ENCODE measurements around the gene MECP2.

DNA sequence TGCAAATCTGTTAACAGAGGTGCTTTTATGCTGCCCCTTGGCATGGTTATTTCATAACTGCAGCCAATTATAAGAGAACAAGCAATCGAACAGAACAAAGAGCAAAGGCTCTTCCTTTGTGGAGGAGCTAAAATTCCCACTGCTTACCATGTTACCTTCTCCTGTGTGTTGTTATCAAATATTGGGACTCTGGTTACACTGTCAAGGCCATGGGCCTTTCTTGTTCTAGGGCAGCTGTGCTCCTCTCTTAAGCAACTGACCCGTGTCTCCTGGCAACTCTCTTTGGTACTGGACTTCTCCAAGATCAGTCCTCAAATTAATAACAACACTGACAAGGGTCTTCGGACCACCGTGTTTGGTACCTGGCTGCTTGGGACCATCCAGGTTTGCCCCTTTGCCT lies 34.4 kb upstream of the MECP2 start:
- TF ChIP-seq CTCF (IDR thresholded peaks at IDR 0.05; ENCODE audit: insufficient read depth, low read length, poor library complexity, severe bottlenecking) (no peak), EZH2phosphoT487 (conservative IDR thresholded peaks at IDR 0.05; ENCODE audit: low read length) (no peak)
